Medulla oblongata (tissue), 1 donor: ENCODE results near the gene CAPN15.

Experiments
- DNase-seq: peaks from one replicate; pipeline ENCODE4 v3.0.0-alpha.2; 2015; ENCODE audit errors: extremely low spot score

Gene CAPN15

GRCh38 chr16:561413-561794, 33.9 kb downstream of the CAPN15 start:
- DNase-seq: no peak

DNA sequence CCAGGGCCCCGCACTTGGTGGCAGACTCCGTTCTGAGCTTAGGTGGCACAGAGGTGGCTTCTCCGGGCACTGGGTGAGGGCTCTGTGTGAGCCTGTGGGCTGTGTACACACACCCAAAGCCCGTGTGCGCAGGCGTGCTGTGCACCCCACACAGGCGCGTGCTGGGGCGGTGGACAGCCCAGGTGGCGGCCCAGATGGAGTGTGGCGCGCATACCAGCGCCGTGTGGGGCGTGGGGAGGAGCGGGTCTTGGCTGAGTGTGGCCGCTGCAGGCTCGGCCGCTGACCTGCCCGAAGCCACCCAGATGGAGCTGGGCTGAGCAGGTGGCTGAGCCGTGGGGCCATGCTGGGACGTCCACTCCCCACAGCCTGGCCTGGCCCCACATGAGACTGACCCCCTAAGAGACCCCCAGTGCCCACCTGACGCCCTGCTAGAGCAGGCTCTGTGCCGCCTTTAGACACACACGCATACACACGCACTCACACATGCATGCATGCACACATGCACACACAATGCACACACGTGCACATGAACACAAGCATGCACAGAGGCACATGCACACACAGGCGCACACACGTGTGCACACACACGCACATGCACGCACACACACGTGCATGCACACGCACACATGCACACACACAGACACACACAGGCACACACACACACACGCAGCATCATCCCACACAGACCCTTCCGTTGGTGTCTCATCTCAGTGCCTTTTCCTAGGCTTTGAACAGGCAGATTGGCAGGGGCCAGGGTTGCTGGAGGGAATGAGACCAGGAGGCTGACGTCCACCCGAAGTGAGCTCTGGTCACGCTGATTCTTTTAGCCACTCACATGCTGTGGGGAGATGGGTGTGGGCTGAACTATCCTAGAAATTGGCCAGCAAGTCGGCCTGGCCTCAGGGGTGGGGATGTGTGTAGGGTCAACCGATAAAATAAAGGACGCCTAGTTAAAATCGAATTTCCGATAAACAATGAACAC, 34.7 kb downstream of the CAPN15 start:
- no peak for DNase-seq

DNA sequence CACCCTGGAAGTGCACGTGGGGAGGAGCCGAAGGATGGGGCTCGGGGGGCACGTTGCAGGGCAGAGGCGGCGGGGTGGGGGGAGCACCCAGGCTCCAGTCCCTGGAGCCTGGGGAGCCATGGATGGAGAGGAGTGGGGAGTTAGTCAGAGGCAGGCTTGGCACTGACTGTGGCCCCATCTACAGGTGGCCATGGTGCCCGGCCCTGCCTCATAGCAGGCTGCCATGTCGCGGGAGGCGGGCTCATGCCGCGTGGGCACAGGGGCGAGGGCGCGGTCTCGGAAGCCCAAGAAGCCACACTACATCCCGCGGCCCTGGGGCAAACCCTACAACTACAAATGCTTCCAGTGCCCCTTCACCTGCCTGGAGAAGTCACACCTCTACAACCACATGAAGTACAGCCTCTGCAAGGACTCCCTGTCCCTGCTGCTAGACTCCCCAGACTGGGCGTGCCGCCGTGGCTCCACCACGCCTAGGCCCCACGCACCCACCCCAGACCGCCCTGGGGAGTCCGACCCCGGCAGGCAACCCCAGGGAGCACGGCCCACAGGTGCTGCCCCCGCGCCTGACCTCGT, 35.6 kb downstream of the CAPN15 start:
- no peak for DNase-seq

DNA sequence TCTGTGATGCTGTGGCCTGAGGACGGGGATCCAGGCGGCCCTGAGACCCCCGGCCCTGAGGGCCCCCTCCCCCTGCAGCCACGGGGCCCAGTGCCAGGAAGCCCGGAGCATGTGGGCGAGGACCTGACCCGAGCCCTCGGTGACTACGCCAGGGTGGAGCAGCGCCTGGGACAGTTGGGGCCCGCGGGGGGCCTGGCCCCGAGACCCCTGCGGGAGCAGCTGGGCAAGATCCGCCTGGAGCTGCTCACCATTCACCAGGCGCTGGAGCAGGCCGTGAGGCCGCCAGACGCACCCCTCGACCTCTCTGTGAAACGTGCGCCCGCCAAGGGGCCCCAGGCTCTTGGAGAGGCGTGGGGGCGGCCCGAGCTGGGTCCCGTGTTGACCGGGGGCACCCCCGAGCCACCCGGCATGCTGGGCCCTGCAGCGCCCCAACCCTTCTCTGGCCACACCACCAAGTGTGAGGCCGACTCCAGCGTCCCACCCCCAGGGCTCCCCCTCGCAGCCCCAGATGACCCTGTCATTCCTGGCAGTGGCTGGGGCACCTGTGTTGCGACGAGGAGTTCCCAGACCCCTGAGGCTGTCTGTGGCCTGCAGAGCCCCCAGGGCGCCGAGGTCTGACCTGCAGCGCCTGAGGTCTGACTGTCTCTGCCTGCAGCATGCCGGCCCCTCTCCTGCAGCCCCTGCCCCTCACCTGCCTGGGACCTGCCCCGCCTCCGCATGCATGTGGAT, 37.3 kb downstream of the CAPN15 start:
- DNase-seq: no peak

DNA sequence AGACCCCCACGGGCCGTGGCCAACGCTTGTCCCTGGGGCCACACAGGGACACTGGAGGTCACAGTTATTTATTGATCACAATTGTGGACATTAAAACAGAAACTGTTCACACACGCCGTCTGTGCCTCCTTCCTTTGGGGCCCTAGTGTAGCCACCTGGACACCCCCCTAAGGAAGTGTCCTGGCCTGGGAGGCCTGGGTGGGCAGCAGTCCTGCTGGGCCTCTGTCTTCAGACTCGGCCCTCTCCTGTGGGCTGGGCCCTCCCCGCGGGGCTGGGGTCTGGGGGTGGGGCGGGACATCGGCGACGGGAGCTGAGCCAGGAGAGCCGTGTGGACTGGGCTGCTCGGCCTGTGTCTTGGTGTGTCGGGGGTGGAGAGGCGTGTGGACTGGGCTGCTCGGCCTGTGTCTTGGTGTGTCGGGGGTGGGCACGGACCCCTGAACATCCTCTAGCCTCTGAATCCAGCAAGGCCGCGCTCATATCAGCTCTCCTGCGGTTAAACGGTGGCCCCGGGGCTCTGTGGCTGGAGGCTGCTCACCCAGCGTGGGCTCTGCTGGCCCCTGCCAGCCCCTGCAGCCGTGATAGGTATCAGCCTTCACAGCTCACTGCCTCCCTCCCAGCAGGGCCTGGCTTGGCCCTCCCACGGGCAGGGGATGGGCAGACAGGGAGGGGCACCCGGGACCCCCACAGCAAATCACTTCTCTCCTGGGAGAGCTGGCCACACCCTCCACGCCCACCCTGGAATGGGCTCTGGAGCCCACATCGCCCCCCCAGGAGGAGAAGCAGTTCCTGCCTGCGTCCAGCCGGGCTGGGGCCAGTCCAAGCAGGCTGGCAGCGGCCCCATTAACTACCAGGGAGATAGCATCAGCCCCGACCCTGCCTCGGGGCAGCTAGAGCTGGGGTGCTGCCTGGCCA, 38.2 kb downstream of the CAPN15 start:
- no peak for DNase-seq

GRCh38 chr16:566475-567372, 39.2 kb downstream of the CAPN15 start, which contains the start of gene NHLRC4:
NHLRC4 (plus strand) TSS chr16:567005; CDS start chr16:568048, 1,043 bp downstream.
- peak; percentile 24 for DNase-seq

DNA sequence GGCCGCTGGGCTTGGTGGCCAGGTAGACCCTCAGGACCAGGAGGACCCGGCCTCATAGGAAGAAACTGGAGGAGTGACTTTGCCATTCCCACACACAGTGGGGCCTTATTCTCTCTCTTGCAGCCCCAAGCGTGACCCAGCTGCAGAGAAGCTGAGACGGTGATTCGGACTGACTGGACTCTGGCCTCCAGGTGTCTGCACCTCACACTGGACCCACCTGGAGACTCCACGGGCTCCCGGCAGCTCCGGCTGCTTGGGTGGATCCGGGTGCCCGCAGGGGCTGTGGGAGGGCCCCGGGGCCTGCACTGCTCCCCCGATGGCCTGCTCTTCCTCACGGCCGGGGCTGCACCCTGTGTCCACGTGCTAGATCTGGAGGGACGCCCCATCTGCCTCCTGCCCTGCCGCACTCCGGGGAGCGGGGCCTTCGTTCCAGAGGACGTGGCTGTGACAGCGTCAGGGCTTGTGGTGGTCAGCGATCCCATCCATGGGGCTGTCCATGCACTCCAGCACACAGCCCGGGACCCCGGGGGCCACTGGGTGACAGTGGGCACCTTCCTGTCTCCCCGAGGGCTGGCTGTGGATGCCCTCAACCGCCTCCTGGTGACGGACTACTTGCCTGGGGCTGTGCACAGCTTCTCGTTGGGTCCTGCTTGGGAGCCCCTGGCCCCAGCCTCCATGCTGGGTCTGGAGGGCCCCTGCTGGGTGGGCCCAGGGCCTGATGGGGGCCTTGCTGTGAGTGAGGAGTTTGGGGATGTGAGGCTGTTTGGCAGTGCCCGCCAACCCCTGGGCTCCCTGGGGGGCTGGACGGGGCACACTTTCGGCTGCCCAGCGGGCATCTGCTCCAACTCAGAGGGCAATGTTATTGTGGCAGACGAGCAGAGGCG, 40.1 kb downstream of the CAPN15 start:
- DNase-seq: no peak

DNA sequence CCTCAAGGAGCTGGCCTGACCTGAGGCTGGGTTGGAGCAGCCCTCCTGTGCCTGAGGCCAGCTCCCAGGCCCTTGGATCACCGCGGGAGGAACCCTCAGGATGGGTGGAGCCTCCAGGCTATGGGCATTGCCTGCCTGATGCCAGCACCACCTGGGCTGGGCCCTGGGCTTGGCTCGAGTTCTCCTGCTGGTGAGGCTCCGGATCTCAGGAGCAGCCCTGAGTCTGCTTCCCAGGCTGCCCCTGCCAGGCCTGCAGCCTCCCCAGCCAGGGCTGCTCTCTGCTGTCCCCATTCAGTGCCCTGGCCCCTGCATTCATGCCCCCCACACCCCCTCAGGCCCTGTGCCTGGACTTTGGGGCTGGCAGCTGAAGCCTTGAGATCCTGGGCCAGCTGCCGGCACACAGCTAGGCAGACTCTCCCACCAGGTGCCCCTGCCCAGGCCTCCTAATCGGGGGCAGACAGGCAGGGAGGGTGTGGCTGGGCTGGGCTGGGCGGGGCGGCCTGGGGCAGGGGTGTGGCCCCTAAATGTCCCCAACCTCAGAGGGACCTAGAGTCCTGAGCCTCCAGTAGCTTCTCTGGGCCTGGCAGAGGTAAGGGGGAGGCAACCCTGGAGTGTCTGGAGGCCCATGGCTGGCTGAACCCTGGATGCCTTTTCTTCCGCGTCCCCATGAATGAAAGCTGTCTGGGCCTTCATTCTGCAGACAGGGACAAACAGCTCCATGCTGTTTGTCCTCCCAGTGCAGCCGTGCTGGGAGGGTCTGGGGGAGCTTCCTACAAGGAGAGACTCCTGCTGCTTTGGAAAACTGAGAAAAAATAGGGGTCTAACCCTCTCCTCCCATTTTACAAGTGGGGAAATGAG, 41.1 kb downstream of the CAPN15 start:
- no peak for DNase-seq

DNA sequence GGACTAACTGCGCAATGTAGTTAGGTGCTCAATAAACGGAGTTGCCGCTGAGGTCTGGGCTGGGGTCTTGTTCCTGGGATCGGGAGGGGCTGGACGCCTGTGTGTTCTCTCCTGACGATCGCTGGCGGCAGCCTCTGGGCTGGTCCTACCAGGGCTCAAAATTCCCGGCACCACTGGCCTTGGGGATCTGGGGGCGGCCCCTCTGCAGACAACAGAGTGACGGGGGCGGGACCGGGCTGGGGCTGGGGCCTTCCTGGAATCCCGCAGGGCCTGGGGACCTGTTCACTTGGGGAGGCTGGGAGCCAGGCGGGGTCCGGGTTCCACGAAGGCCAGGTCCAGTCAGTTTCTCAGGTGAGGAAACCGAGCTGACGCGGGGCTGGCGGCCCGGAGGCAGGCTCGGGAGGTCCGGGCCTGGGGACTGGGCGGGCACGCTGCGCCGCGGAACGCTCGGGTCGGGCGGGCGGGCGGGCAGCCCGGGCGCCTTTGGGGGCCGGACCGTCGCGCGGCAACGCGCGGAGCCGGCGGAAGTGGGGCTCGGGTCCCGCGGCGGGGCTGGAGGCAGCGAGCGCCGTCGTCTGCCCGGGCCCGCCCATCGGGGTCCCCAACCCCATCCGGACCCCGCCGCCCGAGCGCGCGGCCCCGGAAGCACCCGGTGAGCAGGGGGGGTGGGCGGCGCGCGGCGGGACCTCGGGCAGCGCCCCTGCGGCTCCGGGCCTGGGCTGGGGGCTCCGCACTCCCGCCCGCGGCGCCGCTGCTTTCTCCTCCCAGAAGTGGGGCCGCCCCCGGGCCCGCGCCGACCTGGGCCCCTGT, 42.1 kb downstream of the CAPN15 start, which contains the start of gene PIGQ:
Gene PIGQ (plus strand): TSS at position 524 of the 810 bp plus-strand sequence. CDS start 4,107 bp downstream, outside the sequence.
- peak; percentile 17 for DNase-seq

DNA sequence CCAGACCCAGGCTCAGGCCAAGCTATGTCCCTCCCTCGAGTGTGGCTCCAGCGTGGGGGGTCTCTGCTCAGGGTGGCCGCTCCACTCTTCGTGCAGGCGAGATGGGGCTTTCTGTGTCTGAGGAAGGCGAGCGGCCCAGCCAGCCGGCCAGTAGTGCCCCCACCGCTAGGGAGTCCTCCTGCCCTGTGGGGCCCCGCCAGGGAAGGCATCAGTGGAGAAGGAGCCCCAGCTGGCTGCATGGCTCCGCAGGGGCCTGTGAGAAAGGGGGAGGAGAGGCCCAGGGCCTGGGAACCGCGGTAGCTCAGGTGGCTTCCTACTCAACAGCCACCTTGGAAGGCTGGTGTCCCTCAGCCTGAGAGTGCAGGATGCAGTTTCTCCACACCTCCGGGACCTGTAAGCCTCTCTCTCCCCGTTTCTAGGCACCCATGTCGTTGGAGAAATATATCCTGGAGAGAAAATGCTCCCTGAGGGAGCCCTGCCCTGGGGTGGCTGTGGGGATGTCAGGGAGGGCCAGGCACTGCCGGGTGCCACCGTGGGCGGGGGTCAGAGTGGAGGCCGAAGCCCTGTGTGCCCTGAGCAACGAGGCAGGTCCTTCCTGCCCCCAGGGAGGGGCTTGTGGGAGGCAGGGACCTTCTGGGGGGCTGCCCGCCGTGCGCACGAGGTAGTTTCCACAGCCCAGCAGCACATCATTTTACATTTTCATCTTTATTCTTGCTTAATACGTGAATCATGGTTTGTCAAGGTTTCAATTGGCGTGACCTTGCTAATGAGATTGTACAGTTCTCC, 45.5 kb downstream of the CAPN15 start:
- DNase-seq: no peak

- DNase-seq: no peak
These were observed 46.7 kb downstream of the CAPN15 start for GRCh38 chr16:574021-574760.

DNA sequence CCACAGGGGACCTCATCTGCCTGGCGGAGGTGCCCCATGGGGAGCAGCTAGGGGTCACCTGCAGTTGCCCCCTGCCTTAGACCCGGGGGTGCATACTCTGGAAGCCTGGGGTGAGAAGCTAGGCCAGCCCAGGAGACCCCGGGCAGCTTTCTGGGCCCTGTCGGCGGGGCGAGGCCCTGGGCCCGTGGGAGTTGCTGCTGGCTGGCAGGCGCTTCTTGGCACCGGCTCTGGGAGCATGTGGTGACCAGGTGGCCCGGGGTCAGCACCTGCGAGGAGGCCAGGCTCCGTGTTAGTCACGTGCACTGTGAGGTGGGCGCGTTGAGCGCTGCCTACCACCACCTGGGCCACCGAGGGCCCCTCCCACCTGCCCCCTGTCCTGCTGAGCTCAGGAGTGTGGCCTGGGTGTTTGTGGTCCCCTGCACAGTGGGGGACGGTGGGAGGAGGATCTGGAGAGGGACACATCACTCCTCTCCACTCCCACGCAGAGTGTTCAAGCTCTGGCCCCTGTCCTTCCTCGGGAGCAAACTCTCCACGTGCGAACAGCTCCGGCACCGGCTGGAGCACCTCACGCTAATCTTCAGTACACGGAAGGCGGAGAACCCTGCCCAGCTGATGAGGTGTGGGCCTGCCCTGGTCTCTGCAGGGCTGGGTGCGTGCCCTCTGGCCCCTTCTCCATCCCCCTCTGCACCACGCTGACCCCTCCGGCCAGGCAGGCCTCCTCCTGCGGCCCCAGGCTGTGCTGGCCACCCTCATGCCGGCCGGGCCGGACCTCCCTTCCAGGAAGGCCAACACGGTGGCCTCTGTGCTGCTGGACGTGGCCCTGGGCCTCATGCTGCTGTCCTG, 48.1 kb downstream of the CAPN15 start:
- no peak for DNase-seq

DNA sequence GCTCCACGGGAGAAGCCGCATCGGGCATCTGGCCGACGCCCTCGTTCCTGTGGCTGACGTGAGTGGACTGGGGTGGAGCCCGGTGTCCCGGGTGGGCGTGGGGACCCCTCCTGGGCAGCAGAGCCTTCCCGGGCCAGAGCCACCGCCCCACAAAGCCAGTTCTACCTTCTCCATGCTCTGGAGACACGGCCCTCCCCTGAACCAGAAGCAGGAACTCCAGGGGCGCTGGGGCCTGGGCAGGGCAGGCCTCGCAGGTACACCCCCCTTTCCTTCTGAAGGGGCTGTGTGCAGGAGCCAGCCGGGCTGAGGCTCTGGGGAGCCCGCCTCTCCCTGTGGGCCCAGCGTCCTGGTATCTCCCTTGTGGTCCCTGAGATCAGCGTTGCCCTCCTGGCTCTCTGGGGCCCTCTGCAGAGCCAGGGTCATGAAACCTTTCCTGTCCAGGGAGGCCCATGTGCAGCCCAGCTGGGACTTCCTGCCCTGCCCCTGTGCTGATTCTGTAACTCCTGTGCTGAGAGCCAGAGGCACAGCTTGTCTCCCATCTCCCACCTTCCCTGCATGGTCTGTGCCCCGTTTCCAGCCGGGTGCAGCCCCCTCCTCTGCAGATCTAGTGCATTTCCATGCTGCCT, 48.8 kb downstream of the CAPN15 start:
- no peak for DNase-seq

DNA sequence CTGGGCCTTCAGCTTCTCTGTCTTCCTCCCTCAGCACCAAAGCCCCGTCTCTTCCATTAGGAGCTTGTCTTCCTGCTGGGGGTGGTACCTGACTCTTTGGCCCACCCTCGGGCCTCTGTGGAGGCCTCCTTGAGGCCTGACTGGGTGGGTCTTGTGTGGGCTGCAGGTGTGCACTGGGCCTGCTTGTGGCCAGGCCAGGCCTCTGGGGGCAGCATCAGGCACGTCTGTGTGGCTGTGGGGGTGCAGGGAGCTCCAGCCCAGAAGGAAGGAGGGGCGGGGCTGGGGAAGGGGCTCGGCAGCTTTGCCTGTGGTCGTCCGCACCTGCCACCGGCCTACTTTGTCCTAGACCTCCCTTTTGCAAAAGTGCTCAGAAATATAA, 49.3 kb downstream of the CAPN15 start:
- DNase-seq: no peak
